GM21619 (cell line): ENCODE data around the gene KCNQ1.

Source experiments
- ATAC-seq: cut with Tn5 transposase; IDR thresholded peaks from one replicate; pipeline ENCODE4 v1.9.1; 2021; ENCODE audit not compliant: unreplicated experiment

Gene KCNQ1

DNA sequence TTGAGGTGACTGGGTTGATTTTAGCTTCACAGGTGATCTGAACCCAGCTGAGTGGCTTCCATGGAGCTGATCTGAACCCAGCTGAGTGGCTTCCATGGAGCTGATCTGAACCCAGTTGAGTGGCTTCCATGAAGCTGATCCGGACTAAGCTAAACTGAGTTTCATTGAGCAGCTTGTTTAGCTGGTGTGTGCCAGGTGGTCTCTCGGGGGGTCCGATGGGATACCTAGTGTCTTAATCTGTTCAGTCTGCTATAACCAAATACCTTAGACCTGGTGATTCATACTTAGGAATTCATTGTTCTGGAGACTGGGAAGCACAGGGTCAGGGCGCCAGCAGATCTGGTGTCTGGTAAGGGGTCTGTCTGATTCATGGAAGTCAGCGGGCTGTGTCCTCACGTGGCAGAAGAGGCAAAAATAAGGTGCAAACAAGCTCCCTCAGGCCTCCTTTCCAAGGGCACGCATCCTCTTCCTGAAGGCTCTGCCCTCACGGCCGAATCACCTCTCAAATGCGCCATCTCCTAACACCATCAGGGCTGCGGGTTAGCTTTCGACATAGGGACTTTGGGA lies 307.5 kb downstream of the KCNQ1 start:
- ATAC-seq: no peak

GRCh38 chr11:2752923-2753322 lies 308.1 kb downstream of the KCNQ1 start:
- ATAC-seq: no peak

DNA sequence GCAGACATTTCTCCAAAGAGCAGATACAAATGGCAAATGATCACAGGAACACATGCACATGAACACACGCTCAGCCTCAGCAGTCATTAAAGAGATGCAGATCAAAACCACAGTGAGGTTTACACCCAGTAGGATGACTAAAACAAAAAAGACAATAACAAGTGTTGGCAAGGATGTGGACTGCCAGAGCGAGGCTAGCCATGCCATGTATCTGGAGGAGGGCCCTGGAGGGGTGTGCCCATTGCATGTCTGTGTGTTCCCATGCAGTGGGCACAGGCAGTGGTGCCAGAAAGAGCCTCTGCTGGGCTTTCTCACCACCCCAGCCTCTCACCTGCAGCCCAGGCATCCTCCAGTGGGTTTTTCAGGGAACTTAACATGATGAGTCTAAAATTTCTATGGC lies 309.2 kb downstream of the KCNQ1 start:
- ATAC-seq: no peak

DNA sequence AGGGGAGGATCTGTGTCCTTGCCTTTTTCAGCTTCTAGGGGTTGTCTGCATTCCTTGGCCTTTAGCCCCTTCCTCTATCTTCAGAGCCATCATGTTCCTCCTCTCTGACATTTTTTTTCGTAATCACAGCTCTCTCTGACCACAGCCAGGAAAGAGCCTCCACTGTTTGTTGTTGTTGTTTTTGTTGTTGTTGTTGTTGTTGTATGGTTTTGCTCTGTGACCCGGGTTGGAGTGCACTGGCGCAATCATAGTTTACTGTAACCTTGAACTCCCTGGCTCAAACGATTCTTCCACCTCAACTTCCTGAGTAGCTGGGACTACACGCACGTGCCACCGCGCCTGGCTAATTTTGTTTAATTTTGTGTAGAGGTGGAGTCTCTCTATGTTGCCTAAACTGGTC lies 310.3 kb downstream of the KCNQ1 start:
- no peak for ATAC-seq

GRCh38 chr11:2758751-2759150 lies 313.9 kb downstream of the KCNQ1 start:
- ATAC-seq: no peak

DNA sequence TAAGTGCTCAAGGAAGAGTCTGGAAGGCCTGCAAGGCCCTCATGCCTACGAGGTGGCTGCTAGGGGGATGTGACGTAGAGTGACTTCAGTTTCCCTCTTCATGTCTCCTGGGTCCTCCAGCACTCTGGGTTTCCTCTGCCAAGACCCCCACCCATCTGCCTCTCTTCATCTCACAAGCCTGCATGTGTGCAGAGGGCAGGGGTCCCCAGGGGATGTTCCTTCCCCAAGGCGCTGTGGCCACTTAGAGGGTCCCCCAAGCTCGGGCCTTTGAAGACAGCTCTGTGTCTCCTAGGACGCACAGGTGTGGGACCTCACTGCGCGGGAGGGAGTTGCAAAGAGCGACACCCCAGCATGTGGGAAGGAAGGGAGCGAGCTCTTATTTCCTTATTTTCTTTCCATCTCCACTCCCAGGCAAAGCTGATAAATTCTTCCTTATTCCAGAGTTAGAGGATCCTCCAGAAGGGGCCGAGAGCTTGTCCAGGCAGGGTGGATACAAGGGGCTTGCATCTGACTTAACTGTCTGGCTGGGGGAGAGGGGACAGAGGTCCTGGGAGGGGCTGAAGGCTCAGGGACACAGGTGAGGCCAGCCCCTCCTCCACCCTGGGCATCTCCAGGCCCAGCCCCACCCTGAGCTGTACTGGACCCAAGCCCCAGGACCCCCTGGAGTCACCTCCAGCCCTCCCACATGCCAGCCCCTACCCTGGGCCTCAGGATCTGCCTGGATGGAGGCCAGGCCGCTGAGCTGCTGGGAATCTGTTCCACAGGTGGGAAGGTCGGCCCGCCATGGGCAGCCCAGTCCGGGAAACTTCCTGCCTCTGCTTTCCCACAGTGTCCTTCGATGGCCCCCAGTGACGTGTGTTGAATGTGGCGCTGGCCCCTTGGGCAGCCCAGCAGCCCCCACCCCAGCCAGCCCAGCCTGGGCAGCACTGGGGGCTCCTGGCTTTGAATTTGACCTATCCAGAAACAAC lies 314.7 kb downstream of the KCNQ1 start:
- no peak for ATAC-seq

GRCh38 chr11:2760196-2760871 lies 315.5 kb downstream of the KCNQ1 start:
- ATAC-seq: no peak

DNA sequence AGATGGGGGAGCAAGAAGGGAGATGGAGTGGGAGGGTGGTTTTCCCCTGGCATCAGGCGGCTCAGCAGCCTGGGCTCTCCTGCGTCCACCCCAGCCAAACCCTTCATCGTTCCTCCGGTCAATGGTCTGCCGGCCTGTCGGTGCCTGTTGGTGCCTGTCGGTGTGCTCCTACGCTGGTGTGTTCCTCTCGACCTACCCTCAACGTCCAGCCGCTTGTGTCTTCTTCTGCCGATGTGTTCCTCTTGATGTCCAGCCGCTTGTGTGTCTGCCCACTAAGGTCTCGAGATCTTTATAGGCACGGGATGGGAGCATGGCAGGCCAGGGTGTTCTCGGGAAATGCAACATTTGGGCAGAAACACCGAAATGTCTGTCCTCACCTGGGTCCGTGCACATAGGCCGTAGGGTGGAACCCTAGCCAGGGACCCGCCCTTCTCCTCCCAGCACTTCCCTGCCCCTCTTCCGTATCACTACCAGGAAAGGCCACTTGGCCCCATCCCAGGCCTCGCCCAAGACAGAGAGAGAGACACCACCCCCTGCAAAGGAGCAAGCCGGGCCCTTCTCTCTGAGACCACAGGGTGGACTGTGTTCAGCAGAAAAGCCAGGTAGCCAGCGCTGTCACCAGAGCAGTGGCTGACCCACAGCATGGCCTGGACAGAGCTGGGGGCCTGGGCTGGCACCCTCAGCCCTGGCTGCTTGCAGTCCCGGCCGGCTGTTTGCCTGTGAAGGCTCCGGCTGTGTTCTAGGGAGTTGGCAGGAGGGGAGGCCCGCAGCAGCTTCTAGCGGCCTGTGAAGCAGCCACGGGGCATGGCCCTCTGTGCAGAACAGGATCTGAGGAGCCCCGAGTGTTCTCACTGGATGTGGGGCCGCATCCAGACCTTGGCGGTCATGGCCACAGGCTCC lies 316.6 kb downstream of the KCNQ1 start:
- ATAC-seq: no peak

DNA sequence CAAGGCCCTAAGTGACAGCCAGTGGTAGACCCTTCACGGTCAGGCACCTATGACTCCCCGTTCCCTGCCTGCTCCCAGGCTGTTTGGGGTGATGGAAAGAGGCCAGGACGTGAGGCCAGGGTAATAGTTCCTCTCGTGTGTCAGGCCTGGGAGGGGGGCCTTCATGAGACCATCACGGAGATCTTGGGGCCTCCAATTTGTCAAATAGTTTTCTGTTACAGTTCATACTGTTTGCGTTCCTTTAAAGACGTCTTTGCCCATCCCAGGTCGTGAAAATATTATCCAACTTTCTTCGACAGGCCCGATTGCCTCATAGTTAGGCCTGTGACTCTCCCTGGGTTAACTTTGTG lies 317.2 kb downstream of the KCNQ1 start:
- ATAC-seq: no peak

DNA sequence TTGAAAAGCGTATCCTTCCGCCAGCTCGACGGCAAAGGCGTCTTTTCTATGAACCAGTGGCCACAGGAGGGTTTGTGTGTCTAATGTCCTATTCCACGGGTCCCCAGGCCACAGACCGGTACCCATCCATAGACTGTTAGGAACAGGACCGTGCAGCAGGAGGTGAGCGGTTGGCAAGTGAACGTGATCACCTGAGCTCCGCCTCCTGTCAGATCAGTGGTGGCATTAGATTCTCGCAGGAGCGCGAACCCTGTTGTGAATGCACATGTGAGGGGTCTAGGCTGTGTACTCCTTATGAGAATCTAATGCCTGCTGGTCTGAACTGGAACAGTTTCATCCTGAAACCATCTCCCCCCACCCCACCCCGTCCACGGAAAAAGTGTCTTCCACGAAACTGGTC lies 317.6 kb downstream of the KCNQ1 start:
- no peak for ATAC-seq

DNA sequence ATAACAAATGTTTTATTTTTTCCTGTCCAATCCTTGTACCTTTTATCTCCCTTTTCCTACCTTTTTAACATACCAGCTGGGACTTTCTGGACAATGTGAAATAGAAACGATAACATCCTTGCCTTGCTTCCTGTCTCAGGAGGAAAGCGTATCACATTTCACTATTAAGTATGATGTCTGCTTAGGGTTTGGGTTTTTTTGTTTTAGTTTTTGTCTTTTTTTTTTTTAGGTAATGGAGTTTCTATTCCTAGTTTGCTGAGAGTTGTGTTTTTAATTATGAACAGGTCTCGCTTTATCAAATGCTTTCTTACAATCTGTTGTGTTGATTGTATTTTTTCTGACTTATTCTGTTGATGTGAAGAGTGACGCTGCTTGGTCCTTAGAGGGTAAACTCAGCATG lies 319.2 kb downstream of the KCNQ1 start:
- ATAC-seq: no peak

DNA sequence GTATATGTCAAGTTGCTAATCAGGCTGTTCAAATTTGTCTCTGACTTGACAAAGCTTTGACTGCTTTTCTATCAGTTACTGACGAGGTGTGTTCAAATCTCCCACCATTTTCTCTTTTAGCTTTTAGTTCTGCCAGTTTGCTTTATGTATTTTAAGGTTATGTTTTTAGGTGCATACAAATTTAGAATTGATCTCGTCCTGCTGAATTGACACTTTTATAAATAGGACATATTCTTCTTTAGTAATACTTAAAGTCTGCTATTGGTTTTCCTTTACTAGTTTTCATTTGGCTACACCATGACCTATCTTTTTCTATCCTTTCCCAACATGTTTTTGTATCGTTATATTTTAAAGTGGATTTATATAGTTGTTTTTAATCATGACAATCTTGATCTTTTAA lies 320.7 kb downstream of the KCNQ1 start:
- ATAC-seq: no peak

GRCh38 chr11:2766166-2766565 lies 321.4 kb downstream of the KCNQ1 start:
- ATAC-seq: no peak

DNA sequence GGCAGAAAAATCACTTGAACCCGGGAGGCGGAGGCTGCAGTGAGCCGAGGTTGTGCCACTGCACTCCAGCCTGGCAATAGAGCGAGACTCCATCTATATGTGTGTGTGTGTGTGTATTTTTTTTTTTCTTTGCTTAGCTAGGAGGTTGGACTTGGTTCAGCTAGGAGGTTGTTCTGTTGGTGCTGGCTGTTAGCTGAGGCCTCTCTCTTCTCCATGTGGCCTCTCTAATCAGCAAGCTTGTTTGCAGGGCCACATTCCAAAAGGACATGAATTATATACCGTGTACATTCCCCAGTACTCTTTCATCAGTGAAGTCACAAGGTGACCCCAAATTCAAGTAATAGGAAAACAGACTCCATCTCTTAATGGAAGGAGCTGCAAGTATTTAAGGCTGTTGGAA lies 322.3 kb downstream of the KCNQ1 start:
- ATAC-seq: no peak

DNA sequence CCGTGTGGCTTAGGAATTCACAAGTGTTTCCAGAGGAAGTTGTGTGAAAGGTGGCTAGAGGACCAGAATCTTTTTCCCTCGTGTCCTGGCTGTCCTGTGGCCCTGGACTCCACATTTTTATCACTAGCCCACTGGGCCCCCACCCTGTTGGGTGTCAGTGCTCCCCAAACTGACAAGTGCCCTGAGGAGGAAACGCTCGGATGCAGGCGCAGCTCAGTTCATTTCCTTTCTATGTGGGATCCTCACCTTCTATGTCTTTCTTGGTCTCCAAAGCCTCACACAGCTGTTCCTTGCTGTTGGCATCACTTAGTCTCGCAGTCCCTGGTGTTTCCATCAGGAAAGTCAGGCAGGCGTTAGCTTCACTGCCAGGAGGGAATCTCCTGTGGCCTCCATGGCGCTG lies 323.0 kb downstream of the KCNQ1 start:
- no peak for ATAC-seq

- no peak for ATAC-seq
Observed at GRCh38 chr11:2768471-2769408, 323.9 kb downstream of the KCNQ1 start.

GRCh38 chr11:2769409-2770095 lies 324.7 kb downstream of the KCNQ1 start:
- no peak for ATAC-seq

DNA sequence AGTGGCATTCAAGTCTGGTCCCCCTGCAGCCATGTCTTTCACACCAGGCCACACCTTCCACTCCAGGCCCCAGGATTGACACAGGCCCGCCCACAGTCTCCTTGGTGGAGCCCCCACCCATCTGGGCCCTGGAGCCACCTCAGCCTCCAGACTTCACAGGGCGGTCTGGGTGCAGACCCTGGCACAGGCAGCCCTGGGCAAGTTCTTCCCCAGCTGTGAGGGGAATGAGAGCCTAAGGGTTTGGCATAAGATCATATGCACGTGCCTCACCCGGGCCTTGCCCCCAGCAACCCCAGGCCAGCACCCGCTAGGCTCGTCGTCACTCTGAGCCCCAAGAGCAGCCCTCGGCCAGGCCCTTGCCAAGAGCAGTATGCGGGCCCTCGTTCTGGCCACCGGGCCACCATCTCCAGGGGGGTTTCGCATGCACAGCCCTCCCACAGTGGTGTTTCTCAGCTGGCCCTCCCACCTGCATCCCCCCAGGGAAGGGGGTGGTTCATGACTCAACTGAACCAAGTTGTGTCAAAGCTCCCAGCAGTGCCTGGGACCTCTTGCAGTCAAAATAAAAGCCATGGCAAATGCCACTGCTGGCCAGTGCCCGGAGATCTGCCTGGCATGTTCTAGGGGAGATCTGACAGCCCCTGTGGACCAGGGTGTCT lies 325.4 kb downstream of the KCNQ1 start:
- no peak for ATAC-seq

DNA sequence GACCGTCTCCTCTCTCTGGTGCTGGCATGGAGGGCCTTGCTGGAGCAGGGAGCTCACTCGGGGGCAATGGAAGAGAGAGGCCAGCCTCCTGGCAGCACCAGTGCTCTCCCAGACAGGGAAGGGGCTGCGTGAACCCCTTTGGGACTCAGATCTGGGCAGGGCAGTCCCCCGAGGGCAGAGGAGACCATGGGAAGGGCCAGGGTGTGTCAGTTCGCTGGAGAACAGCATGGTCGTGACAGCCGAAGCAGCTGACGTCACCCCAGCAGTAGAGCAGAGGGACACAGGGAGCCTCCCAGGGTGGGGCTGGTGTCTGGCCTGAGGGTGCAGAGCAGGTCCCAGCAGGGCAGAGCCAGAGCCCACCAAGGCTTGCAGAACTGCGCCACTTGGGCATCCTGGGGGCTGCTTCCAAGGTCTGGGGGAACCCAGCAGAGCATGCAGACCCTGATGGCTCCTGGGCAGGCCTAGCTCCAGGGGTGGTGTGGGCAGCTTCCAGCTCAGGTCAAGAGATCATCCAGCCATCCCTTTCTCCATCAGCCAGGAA lies 326.0 kb downstream of the KCNQ1 start:
- no peak for ATAC-seq
